K562 (cell line): ENCODE results near the gene EEFSEC. TPM values are rescaled to one million over a fixed set of nuclear protein-coding genes. Genes with fewer than 3 reads are reported as not detected.

Experiments
- CAMTA2 ChIP-seq: fragments of 250-450 bp; sonication (Bioruptor Pico); conservative IDR thresholded peaks from 2 replicates; pipeline ENCODE4 v1.5.1; 2022
- CCNT2 ChIP-seq: IDR thresholded peaks from 2 replicates; pipeline ENCODE4 v1.6.1; 2011; ENCODE audit warnings: borderline replicate concordance, low read depth, mild to moderate bottlenecking, moderate library complexity, mixed read lengths, low read length; ENCODE audit not compliant: insufficient read length; ENCODE audit errors: extremely low read depth
- CTCFL ChIP-seq: IDR thresholded peaks from 2 replicates; pipeline ENCODE4 v1.6.1; 2011; ENCODE audit warnings: borderline replicate concordance, low read depth, mild to moderate bottlenecking, moderate library complexity, low read length; ENCODE audit not compliant: insufficient read depth, poor library complexity, severe bottlenecking
- HDAC2 ChIP-seq: fragments of 450-650 bp; IDR thresholded peaks from 2 replicates; pipeline ENCODE4 v1.6.1; 2016; ENCODE audit warnings: mild to moderate bottlenecking
- MCM5 ChIP-seq: fragments of 450-650 bp; IDR thresholded peaks from 2 replicates; pipeline ENCODE4 v1.6.1; 2016; ENCODE audit warnings: low read depth
- MXD1 ChIP-seq: fragments of 250-450 bp; sonication (Bioruptor Pico); IDR thresholded peaks from 2 replicates; pipeline ENCODE4 v1.8.0; 2021; ENCODE audit warnings: borderline replicate concordance, mild to moderate bottlenecking, moderate library complexity; ENCODE audit not compliant: poor library complexity, severe bottlenecking
- NFRKB ChIP-seq: fragments of 450-650 bp; IDR thresholded peaks from 2 replicates; pipeline ENCODE4 v1.6.1; 2016; ENCODE audit warnings: low read depth
- NFYB ChIP-seq: IDR thresholded peaks from 2 replicates; pipeline ENCODE4 v1.6.1; 2011; ENCODE audit warnings: mild to moderate bottlenecking, moderate library complexity; ENCODE audit not compliant: insufficient read length; ENCODE audit errors: extremely low read depth
- PCBP1 ChIP-seq: fragments of 200-400 bp; formaldehyde crosslinking; IDR thresholded peaks from 2 replicates; pipeline ENCODE4 v1.6.1; 2018; ENCODE audit warnings: mild to moderate bottlenecking, low read depth, low read length; ENCODE audit not compliant: poor library complexity, severe bottlenecking
- PCBP2 ChIP-seq: fragments of 200-400 bp; formaldehyde crosslinking; IDR thresholded peaks from 2 replicates; pipeline ENCODE4 v1.6.1; 2018; ENCODE audit warnings: low read length, low read depth, mild to moderate bottlenecking, moderate library complexity; ENCODE audit not compliant: poor library complexity, severe bottlenecking
- SIN3B ChIP-seq: fragments of 450-650 bp; IDR thresholded peaks from 2 replicates; pipeline ENCODE4 v1.6.1; 2017; ENCODE audit warnings: low read depth, mild to moderate bottlenecking, moderate library complexity
- SRSF7 ChIP-seq: fragments of 200-400 bp; formaldehyde crosslinking; optimal IDR thresholded peaks from 2 replicates; pipeline ENCODE3; 2017; ENCODE audit warnings: mild to moderate bottlenecking, low read depth, low read length
- TSC22D4 ChIP-seq: fragments of 450-650 bp; IDR thresholded peaks from 2 replicates; pipeline ENCODE4 v1.6.1; 2016; ENCODE audit warnings: missing genetic modification characterization, missing biosample characterization, control low read depth
- ZNF609 ChIP-seq: sonication (generic); formaldehyde crosslinking; IDR thresholded peaks from 2 replicates; pipeline ENCODE4 v1.8.1; 2023; ENCODE audit warnings: missing genetic modification reagents, mild to moderate bottlenecking, borderline replicate concordance
- ZNF655 ChIP-seq: fragments of 250-450 bp; sonication (Bioruptor Pico); IDR thresholded peaks from 2 replicates; pipeline ENCODE4 v1.5.0; 2021
- polyA plus RNA-seq, 8 experiments: library from polyadenylated mRNA; depleted of rRNA in 4 of 8; stranded (reverse) in 5 of 8; unstranded in 3 of 8; fragments of >200 nt; fragmentation: Nextera tagmentation in 2 of 8; fragmentation: Illumina TruSeq in 1 of 8; extraction: Ambion mirVana in 2 of 8; extraction: Trizol in 1 of 8; gene quantifications; 2 replicates each; pipeline versions ENCODE4 v1.2.1 to v1.2.3, GENCODE V29; 2011 to 2014; ENCODE audit warnings: inconsistent platforms in 1 of 8, missing spikeins in 1 of 8
- total RNA-seq, 7 experiments: library from RNA; depleted of rRNA in 6 of 7; stranded (reverse); fragments of >200 nt in 6 of 7; fragmentation: Illumina TruSeq in 2 of 7; extraction: Trizol in 2 of 7; gene quantifications; 2 replicates each; pipeline versions ENCODE4 v1.2.1 to v1.2.3, GENCODE V29; 2011 to 2021; ENCODE audit warnings: low replicate concordance in 1 of 7

EEFSEC gene
- total and polyA plus RNA-seq, 9 of the 15 experiments (the other 6 are each of a cell fraction or from before 2014, with no cell fraction given), result 0.35 to 11.8 (median 7.7) TPM

GRCh38 chr3:128415773-128416577, 262.7 kb downstream of the EEFSEC start (continued):
- TF ChIP-seq SRSF7 (no peak), NFYB (no peak), CCNT2 (peak; percentile 99), MXD1 (no peak), CTCFL (no peak), MCM5 (no peak), PCBP1 (no peak), ZNF609 (CRISPR knock-in tag) (0 out of 2 replicates have a peak, but pooled peaks have one; percentile 73), PCBP2 (no peak), ZNF655 (CRISPR knock-in tag) (no peak), NFRKB (peak; percentile 96), TSC22D4 (tag) (no peak), HDAC2 (peak; percentile 60; the same call in 1 of the 2 replicates), SIN3B (0 out of 2 replicates have a peak, but pooled peaks have one; percentile 12), CAMTA2 (CRISPR knock-in tag) (no peak)
